ENCODE data around the gene ATP9B.

Gene ATP9B

GRCh38 chr18:79108549-79109215 is 39.5 kb downstream of the ATP9B start:
- no peak for TF ChIP-seq CTCF (IDR thresholded peaks at IDR 0.05)
- TF ChIP-seq ZFX (IDR thresholded peaks at IDR 0.05; ENCODE audit: borderline replicate concordance) = no peak
- H3K27ac ChIP-seq = no peak overlapping the region

GRCh38 chr18:79111483-79111882 is 42.3 kb downstream of the ATP9B start:
- TF ChIP-seq CTCF (IDR thresholded peaks at IDR 0.05) (no peak), ZFX (IDR thresholded peaks at IDR 0.05; ENCODE audit: borderline replicate concordance) (no peak)
- H3K27ac ChIP-seq = no peak overlapping the region

- no peak overlapping the region for H3K27ac ChIP-seq
- TF ChIP-seq ZFX (IDR thresholded peaks at IDR 0.05; ENCODE audit: borderline replicate concordance) (no peak), CTCF (IDR thresholded peaks at IDR 0.05) (no peak)
Observed at GRCh38 chr18:79117385-79117784, 48.2 kb downstream of the ATP9B start.

- TF ChIP-seq ZFX (IDR thresholded peaks at IDR 0.05; ENCODE audit: borderline replicate concordance) = no peak
- no peak overlapping the region for H3K27ac ChIP-seq
Observed at GRCh38 chr18:79117788-79118187, 48.6 kb downstream of the ATP9B start.

GRCh38 chr18:79118797-79119196 is 49.6 kb downstream of the ATP9B start:
- H3K27ac ChIP-seq = no peak overlapping the region
- TF ChIP-seq ZFX (IDR thresholded peaks at IDR 0.05; ENCODE audit: borderline replicate concordance) = no peak
- no peak for TF ChIP-seq CTCF (IDR thresholded peaks at IDR 0.05)

GRCh38 chr18:79121746-79122474 is 52.7 kb downstream of the ATP9B start:
- no peak for TF ChIP-seq ZFX (IDR thresholded peaks at IDR 0.05; ENCODE audit: borderline replicate concordance)
- no peak for TF ChIP-seq CTCF (IDR thresholded peaks at IDR 0.05)
- H3K27ac ChIP-seq = no peak overlapping the region

- TF ChIP-seq CTCF (IDR thresholded peaks at IDR 0.05) (no peak), ZFX (IDR thresholded peaks at IDR 0.05; ENCODE audit: borderline replicate concordance) (no peak)
- H3K27ac ChIP-seq = no peak overlapping the region
Observed at GRCh38 chr18:79123948-79124347, 54.8 kb downstream of the ATP9B start.
